SK-N-SH treated with all-trans-retinoic acid at 6 μM for 48 hours (cell line): ENCODE data around the gene KRTAP9-7.

Experiments used
- ATAC-seq: fragments of 200-7000 bp; cut with Tn5 transposase; 3 replicates; pipeline ENCODE4 v1.9.1; 2020; ENCODE audit warnings: mild to moderate bottlenecking, moderate library complexity
- ARNTL ChIP-seq: fragments of 450-650 bp; formaldehyde crosslinking; IDR thresholded peaks from 2 replicates; pipeline ENCODE4 v1.5.0; 2020; ENCODE audit warnings: low read depth, mild to moderate bottlenecking, moderate library complexity, borderline replicate concordance
- BACH2 ChIP-seq: fragments of 250-450 bp; sonication (Bioruptor Pico); IDR thresholded peaks from 2 replicates; pipeline ENCODE4 v1.9.0; 2021; ENCODE audit warnings: mild to moderate bottlenecking, borderline replicate concordance
- CSDC2 ChIP-seq: fragments of 250-450 bp; sonication (Bioruptor Pico); IDR thresholded peaks from 2 replicates; pipeline ENCODE4 v1.5.0; 2020; ENCODE audit warnings: mild to moderate bottlenecking, moderate library complexity
- CSRNP3 ChIP-seq: fragments of 250-450 bp; sonication (Bioruptor Pico); IDR thresholded peaks from 2 replicates; pipeline ENCODE4 v1.5.1; 2021; ENCODE audit warnings: mild to moderate bottlenecking, moderate library complexity
- ESRRG ChIP-seq: fragments of 250-450 bp; sonication (Bioruptor Pico); IDR thresholded peaks from 2 replicates; pipeline ENCODE4 v1.6.1; 2021; ENCODE audit warnings: mild to moderate bottlenecking
- GLIS3 ChIP-seq: fragments of 250-450 bp; sonication (Bioruptor Pico); IDR thresholded peaks from 2 replicates; pipeline ENCODE4 v1.5.0; 2020; ENCODE audit warnings: mild to moderate bottlenecking, moderate library complexity
- ISL1 ChIP-seq: fragments of 250-450 bp; sonication (Bioruptor Pico); IDR thresholded peaks from 2 replicates; pipeline ENCODE4 v2.1.2; 2022; ENCODE audit warnings: mild to moderate bottlenecking, moderate library complexity
- OSR1 ChIP-seq: fragments of 250-450 bp; sonication (Bioruptor Pico); IDR thresholded peaks from 2 replicates; pipeline ENCODE4 v1.8.0; 2022; ENCODE audit warnings: moderate library complexity, mild to moderate bottlenecking, inconsistent platforms
- PATZ1 ChIP-seq: fragments of 250-450 bp; sonication (Bioruptor Pico); IDR thresholded peaks from 2 replicates; pipeline ENCODE4 v1.8.0; 2020; ENCODE audit warnings: mild to moderate bottlenecking, moderate library complexity, borderline replicate concordance
- POU6F1 ChIP-seq: fragments of 250-450 bp; sonication (Bioruptor Pico); IDR thresholded peaks from 2 replicates; pipeline ENCODE4 v1.8.0; 2021; ENCODE audit warnings: low read depth, mild to moderate bottlenecking, moderate library complexity, borderline replicate concordance
- PPARA ChIP-seq: fragments of 250-450 bp; sonication (Bioruptor Pico); IDR thresholded peaks from 2 replicates; pipeline ENCODE4 v1.5.0; 2020; ENCODE audit warnings: mild to moderate bottlenecking, borderline replicate concordance
- RARB ChIP-seq: fragments of 250-450 bp; sonication (Bioruptor Pico); IDR thresholded peaks from 2 replicates; pipeline ENCODE4 v1.8.0; 2021; ENCODE audit warnings: mild to moderate bottlenecking, moderate library complexity
- TOX ChIP-seq: fragments of 250-450 bp; sonication (Bioruptor Pico); IDR thresholded peaks from 2 replicates; pipeline ENCODE4 v1.8.0; 2021; ENCODE audit warnings: mild to moderate bottlenecking, moderate library complexity, borderline replicate concordance
- ZC3H10 ChIP-seq: fragments of 250-450 bp; sonication (Bioruptor Pico); IDR thresholded peaks from 2 replicates; pipeline ENCODE4 v1.5.1; 2021; ENCODE audit warnings: mild to moderate bottlenecking, moderate library complexity
- ZFP3 ChIP-seq: fragments of 250-450 bp; sonication (Bioruptor Pico); IDR thresholded peaks from 2 replicates; pipeline ENCODE4 v1.5.0; 2020; ENCODE audit warnings: mild to moderate bottlenecking, moderate library complexity
- ZFP30 ChIP-seq: fragments of 450-650 bp; formaldehyde crosslinking; IDR thresholded peaks from 2 replicates; pipeline ENCODE4 v1.5.0; 2022; ENCODE audit warnings: mild to moderate bottlenecking, moderate library complexity
- ZNF565 ChIP-seq: fragments of 450-650 bp; formaldehyde crosslinking; conservative IDR thresholded peaks from 2 replicates; pipeline ENCODE4 v1.5.0; 2020; ENCODE audit warnings: low read depth, mild to moderate bottlenecking, moderate library complexity
- ZNF70 ChIP-seq: fragments of 450-650 bp; formaldehyde crosslinking; IDR thresholded peaks from 2 replicates; pipeline ENCODE4 v1.5.0; 2020; ENCODE audit warnings: mild to moderate bottlenecking, moderate library complexity
- ZNF8 ChIP-seq: fragments of 450-650 bp; formaldehyde crosslinking; IDR thresholded peaks from 2 replicates; pipeline ENCODE4 v1.5.0; 2020; ENCODE audit warnings: mild to moderate bottlenecking, moderate library complexity
- TF ChIP-seq, protein P1 (sequence below): fragments of 250-450 bp; sonication (Bioruptor Pico); IDR thresholded peaks from 2 replicates; pipeline ENCODE4 v1.5.0; 2020; ENCODE audit warnings: mild to moderate bottlenecking, moderate library complexity
- TF ChIP-seq, protein P2 (sequence below): fragments of 250-450 bp; sonication (Bioruptor Pico); IDR thresholded peaks from 2 replicates; pipeline ENCODE4 v1.5.1; 2020; ENCODE audit warnings: low read depth, mild to moderate bottlenecking, moderate library complexity

Gene KRTAP9-7

GRCh38 chr17:41302981-41303380 is 27.5 kb downstream of the KRTAP9-7 start:
- TF ChIP-seq ZNF70 (CRISPR knock-in tag): no peak
- TF ChIP-seq ZNF565 (CRISPR knock-in tag): no peak
- TF ChIP-seq POU6F1: no peak
- TF ChIP-seq PPARA (CRISPR knock-in tag): no peak
- TF ChIP-seq, protein P1, sequence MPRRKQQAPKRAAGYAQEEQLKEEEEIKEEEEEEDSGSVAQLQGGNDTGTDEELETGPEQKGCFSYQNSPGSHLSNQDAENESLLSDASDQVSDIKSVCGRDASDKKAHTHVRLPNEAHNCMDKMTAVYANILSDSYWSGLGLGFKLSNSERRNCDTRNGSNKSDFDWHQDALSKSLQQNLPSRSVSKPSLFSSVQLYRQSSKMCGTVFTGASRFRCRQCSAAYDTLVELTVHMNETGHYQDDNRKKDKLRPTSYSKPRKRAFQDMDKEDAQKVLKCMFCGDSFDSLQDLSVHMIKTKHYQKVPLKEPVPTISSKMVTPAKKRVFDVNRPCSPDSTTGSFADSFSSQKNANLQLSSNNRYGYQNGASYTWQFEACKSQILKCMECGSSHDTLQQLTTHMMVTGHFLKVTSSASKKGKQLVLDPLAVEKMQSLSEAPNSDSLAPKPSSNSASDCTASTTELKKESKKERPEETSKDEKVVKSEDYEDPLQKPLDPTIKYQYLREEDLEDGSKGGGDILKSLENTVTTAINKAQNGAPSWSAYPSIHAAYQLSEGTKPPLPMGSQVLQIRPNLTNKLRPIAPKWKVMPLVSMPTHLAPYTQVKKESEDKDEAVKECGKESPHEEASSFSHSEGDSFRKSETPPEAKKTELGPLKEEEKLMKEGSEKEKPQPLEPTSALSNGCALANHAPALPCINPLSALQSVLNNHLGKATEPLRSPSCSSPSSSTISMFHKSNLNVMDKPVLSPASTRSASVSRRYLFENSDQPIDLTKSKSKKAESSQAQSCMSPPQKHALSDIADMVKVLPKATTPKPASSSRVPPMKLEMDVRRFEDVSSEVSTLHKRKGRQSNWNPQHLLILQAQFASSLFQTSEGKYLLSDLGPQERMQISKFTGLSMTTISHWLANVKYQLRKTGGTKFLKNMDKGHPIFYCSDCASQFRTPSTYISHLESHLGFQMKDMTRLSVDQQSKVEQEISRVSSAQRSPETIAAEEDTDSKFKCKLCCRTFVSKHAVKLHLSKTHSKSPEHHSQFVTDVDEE: no peak
- no peak for TF ChIP-seq CSDC2 (CRISPR knock-in tag)
- TF ChIP-seq, protein P2, sequence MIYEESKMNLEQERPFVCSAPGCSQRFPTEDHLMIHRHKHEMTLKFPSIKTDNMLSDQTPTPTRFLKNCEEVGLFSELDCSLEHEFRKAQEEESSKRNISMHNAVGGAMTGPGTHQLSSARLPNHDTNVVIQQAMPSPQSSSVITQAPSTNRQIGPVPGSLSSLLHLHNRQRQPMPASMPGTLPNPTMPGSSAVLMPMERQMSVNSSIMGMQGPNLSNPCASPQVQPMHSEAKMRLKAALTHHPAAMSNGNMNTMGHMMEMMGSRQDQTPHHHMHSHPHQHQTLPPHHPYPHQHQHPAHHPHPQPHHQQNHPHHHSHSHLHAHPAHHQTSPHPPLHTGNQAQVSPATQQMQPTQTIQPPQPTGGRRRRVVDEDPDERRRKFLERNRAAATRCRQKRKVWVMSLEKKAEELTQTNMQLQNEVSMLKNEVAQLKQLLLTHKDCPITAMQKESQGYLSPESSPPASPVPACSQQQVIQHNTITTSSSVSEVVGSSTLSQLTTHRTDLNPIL (CRISPR knock-in tag): no peak
- TF ChIP-seq BACH2: no peak
- TF ChIP-seq ISL1 (CRISPR knock-in tag): no peak
- TF ChIP-seq ESRRG (CRISPR knock-in tag): no peak
- TF ChIP-seq OSR1 (CRISPR knock-in tag): no peak
- TF ChIP-seq ZC3H10: no peak
- TF ChIP-seq PATZ1 (CRISPR knock-in tag): no peak
- no peak for TF ChIP-seq ZFP30 (CRISPR knock-in tag)
- TF ChIP-seq CSRNP3 (CRISPR knock-in tag): no peak
- TF ChIP-seq ZFP3 (CRISPR knock-in tag): no peak
- TF ChIP-seq ZNF8 (CRISPR knock-in tag): no peak
- no peak for TF ChIP-seq GLIS3 (CRISPR knock-in tag)
- no peak for TF ChIP-seq RARB (CRISPR knock-in tag)
- ATAC-seq: no peak

- ATAC-seq: no peak
- TF ChIP-seq ZFP30 (CRISPR knock-in tag) (no peak), CSDC2 (CRISPR knock-in tag) (no peak), ZC3H10 (no peak), ISL1 (CRISPR knock-in tag) (no peak), ZFP3 (CRISPR knock-in tag) (no peak), GLIS3 (CRISPR knock-in tag) (no peak), BACH2 (no peak), TOX (CRISPR knock-in tag) (no peak), ARNTL (CRISPR knock-in tag) (no peak), PATZ1 (CRISPR knock-in tag) (no peak)
- TF ChIP-seq, protein P2 (CRISPR knock-in tag): no peak
Measured at GRCh38 chr17:41304091-41304490, 28.6 kb downstream of the KRTAP9-7 start.
